Mammary epithelial cell (primary cell): ENCODE measurements around the gene CD1D.

ENCODE experiments used
- CTCF ChIP-seq, 2 donors: IDR thresholded peaks in 1 of 2; conservative IDR thresholded peaks in 1 of 2; 2 replicates each; pipeline ENCODE4 v1.5.1; 2011 to 2012; ENCODE audit warnings: inconsistent platforms in 2 of 2, low read length in 2 of 2, mild to moderate bottlenecking in 2 of 2, control low read depth in 1 of 2, low read depth in 1 of 2; ENCODE audit not compliant: insufficient read depth in 1 of 2; ENCODE audit errors: extremely low read depth in 1 of 2
- EZH2 ChIP-seq: IDR thresholded peaks from 2 replicates; pipeline ENCODE4 v1.6.1; 2012; ENCODE audit warnings: low read length, inconsistent platforms, borderline replicate concordance

- TF ChIP-seq CTCF (conservative IDR thresholded peaks at IDR 0.05 in 1 of 2, IDR thresholded peaks at IDR 0.05 in 1 of 2; ENCODE audit: extremely low read depth in 1 of 2, insufficient read depth in 1 of 2, low read depth in 1 of 2, low read length in 2 of 2) (no peak), EZH2 (no peak)
Measured at GRCh38 chr1:158153746-158154444, 26.8 kb upstream of the CD1D start.
